GM23248 (cell line): ENCODE results near the gene NEBL.

Experiments used
- EZH2 ChIP-seq: fragments of 200-600 bp; sonication (generic); IDR thresholded peaks from 2 replicates; pipeline ENCODE4 v1.6.1; 2018; ENCODE audit warnings: antibody characterized with exemption, mild to moderate bottlenecking; ENCODE audit not compliant: insufficient read depth, poor library complexity, severe bottlenecking
- EZH2phosphoT487 ChIP-seq: fragments of 200-600 bp; sonication (generic); IDR thresholded peaks from 2 replicates; pipeline ENCODE4 v1.6.1; 2018; ENCODE audit warnings: antibody characterized with exemption, moderate library complexity, mild to moderate bottlenecking, low read depth; ENCODE audit not compliant: insufficient read depth

GRCh38 chr10:20797290-20797689 lies 99.8 kb downstream of the NEBL start:
- TF ChIP-seq EZH2phosphoT487 = no peak
- no peak for TF ChIP-seq EZH2
